HepG2 (cell line): ENCODE measurements around the gene WSB1. TPM values are rescaled to one million over a fixed set of nuclear protein-coding genes. Genes with fewer than 3 reads are reported as not detected.
"Not testable (repeated sequence)": the region's sequence is repeated elsewhere in the genome, so short reads cannot be mapped to it uniquely, and the experiment has no call there.

Experiments
- ATAC-seq: fragments of 200-7000 bp; cut with Tn5 transposase; 3 replicates; pipeline ENCODE4 v1.9.1; 2020; ENCODE audit warnings: mild to moderate bottlenecking, moderate library complexity
- BruUV-seq: library from RNA; stranded (reverse); fragments of 400-500 nt; replicated peaks from 2 replicates; lab custom pipeline; 2021; lab: Mats Ljungman, UMichigan
- CTCF ChIA-PET: fragments of 300-600 bp; formaldehyde crosslinking; extraction: SDS; loops from one replicate; lab custom pipeline; 2021; ENCODE audit warnings: low total read pairs, inconsistent platforms, low intra/inter-chr PET ratio; lab: Yijun Ruan, JAX
- POLR2A ChIA-PET: fragments of 350-600 bp; sonication (Branson Sonifier 250); formaldehyde crosslinking; loops from one replicate; lab custom pipeline; 2020; ENCODE audit warnings: antibody characterized with exemption, inconsistent platforms; lab: Yijun Ruan, JAX
- DNase-seq: peaks from one replicate; pipeline ENCODE4 v3.0.0-alpha.2; 2015; ENCODE audit warnings: low spot score
- FAIRE-seq: peaks from 3 replicates; lab custom pipeline; 2011; peaks lifted over from hg19 to GRCh38; lab: Jason Lieb, UNC
- H2AFZ ChIP-seq: one replicate; pipeline ENCODE4 v1.6.1; 2011; ENCODE audit warnings: low read length, inconsistent platforms
- H3K27ac ChIP-seq: fragments of 300-600 bp; 3 replicates; pipeline ENCODE4 v1.8.0; 2011; ENCODE audit warnings: mixed run types, mild to moderate bottlenecking, mixed read lengths, low read length, inconsistent platforms; ENCODE audit not compliant: insufficient read depth; ENCODE audit errors: extremely low read length
- H3K27me3 ChIP-seq, 2 experiments: fragments of 200-600 bp in 1 of 2; 2 replicates in 1 of 2; 3 replicates in 1 of 2; pipeline versions ENCODE4 v1.6.0 to v1.8.0; 2011; ENCODE audit warnings: low read length in 2 of 2, mild to moderate bottlenecking in 2 of 2, moderate library complexity in 2 of 2, inconsistent platforms in 1 of 2; ENCODE audit not compliant: insufficient read depth in 2 of 2, control insufficient read depth in 1 of 2
- H3K36me3 ChIP-seq, 2 experiments: fragments of 200-600 bp in 1 of 2; replicated peaks in 1 of 2; 2 replicates in 1 of 2; 3 replicates in 1 of 2; pipeline versions ENCODE4 v1.5.1 to v1.8.0; 2011; ENCODE audit warnings: low read length in 2 of 2, inconsistent platforms in 1 of 2; ENCODE audit not compliant: insufficient read depth in 2 of 2, control insufficient read depth in 1 of 2
- H3K4me1 ChIP-seq: 2 replicates; pipeline ENCODE4 v1.5.1; 2012; ENCODE audit warnings: low read length, inconsistent platforms; ENCODE audit not compliant: insufficient read depth
- H3K4me2 ChIP-seq: 2 replicates; pipeline ENCODE4 v1.6.0; 2011; ENCODE audit warnings: low read depth, low read length, inconsistent platforms
- H3K4me3 ChIP-seq, 3 experiments: fragments of 200-600 bp in 1 of 3; sonication (generic), shearing (Covaris generic) in 1 of 3; replicated peaks in 1 of 3; 2 replicates each; pipeline ENCODE4 v1.5.1; 2011 to 2016; ENCODE audit warnings: low read length in 3 of 3, inconsistent platforms in 2 of 3, low read depth in 2 of 3, mild to moderate bottlenecking in 2 of 3, control low read depth in 1 of 3, mixed read lengths in 1 of 3; ENCODE audit not compliant: insufficient read depth in 1 of 3
- H3K79me2 ChIP-seq: one replicate; pipeline ENCODE4 v1.6.1; 2011; ENCODE audit warnings: low read length, inconsistent platforms; ENCODE audit not compliant: insufficient read depth
- H3K9ac ChIP-seq: 2 replicates; pipeline ENCODE4 v1.6.0; 2011; ENCODE audit warnings: mild to moderate bottlenecking, low read depth, low read length, inconsistent platforms; ENCODE audit not compliant: insufficient read depth
- H3K9me3 ChIP-seq: 2 replicates; pipeline ENCODE4 v1.5.1; 2012; ENCODE audit warnings: mild to moderate bottlenecking, low read length
- H4K20me1 ChIP-seq: 2 replicates; pipeline ENCODE4 v1.6.0; 2011; ENCODE audit warnings: inconsistent platforms, mild to moderate bottlenecking, low read length, moderate library complexity; ENCODE audit not compliant: insufficient read depth
- ATAD3A ChIP-seq: sonication (generic); formaldehyde crosslinking; IDR thresholded peaks from 2 replicates; pipeline ENCODE4 v1.4.0; 2020; ENCODE audit warnings: missing genetic modification reagents
- CEBPB ChIP-seq: IDR thresholded peaks from 2 replicates; pipeline ENCODE4 v1.6.1; 2011; ENCODE audit warnings: low read depth, low read length, improper control_type of control experiment, borderline replicate concordance
- KDM3A ChIP-seq: IDR thresholded peaks from 2 replicates; pipeline ENCODE4 v1.6.1; 2018; ENCODE audit warnings: low read depth, missing compliant biosample characterization
- MNT ChIP-seq: fragments of 450-650 bp; IDR thresholded peaks from 2 replicates; pipeline ENCODE4 v1.6.1; 2016
- SIN3A ChIP-seq: IDR thresholded peaks from 2 replicates; pipeline ENCODE4 v1.6.1; 2011; ENCODE audit warnings: low read depth, mild to moderate bottlenecking, control low read depth, low read length, borderline replicate concordance
- ZNF253 ChIP-seq: sonication (generic); formaldehyde crosslinking; IDR thresholded peaks from 2 replicates; pipeline ENCODE4 v1.8.0; 2022; ENCODE audit warnings: mild to moderate bottlenecking, missing genetic modification reagents, borderline replicate concordance
- ZNF34 ChIP-seq: sonication (generic); formaldehyde crosslinking; IDR thresholded peaks from 2 replicates; pipeline ENCODE4 v1.4.0; 2020; ENCODE audit warnings: mild to moderate bottlenecking, missing genetic modification reagents, borderline replicate concordance
- WGBS: methylation state at CpG from one replicate; pipeline ENCODE4 v1.1.6; 2017; ENCODE audit warnings: low lambda C conversion rate; 5-methylcytosine and 5-hydroxymethylcytosine counted together
- in situ Hi-C: cut with HindIII; loops from 2 replicates; pipeline ENCODE4 v1.10.0; 2017; ENCODE audit warnings: low pct_unique_long_range_greater_than_20kb; ENCODE audit not compliant: extremely low pct_ligation_motif_present
- intact Hi-C: fragments of 100-400 bp; cut with micrococcal nuclease; formaldehyde crosslinking; loops from one replicate; pipeline ENCODE4 v1.10.0; 2022; ENCODE audit not compliant: unreplicated experiment
- polyA plus RNA-seq, 8 experiments: library from polyadenylated mRNA; depleted of rRNA in 3 of 8; stranded (reverse) in 7 of 8; unstranded in 1 of 8; fragments of >200 nt; fragmentation: Illumina TruSeq in 4 of 8; extraction: Trizol in 4 of 8; gene quantifications; 2 replicates each; pipeline versions ENCODE4 v1.2.1 to v1.2.3, GENCODE V29; 2011 to 2016; ENCODE audit warnings: low read depth in 4 of 8, missing spikeins in 1 of 8, mixed read lengths in 1 of 8; ENCODE audit not compliant: insufficient read depth in 1 of 8
- total RNA-seq, 5 experiments: library from RNA; depleted of rRNA; stranded (reverse); fragments of >200 nt; fragmentation: Illumina TruSeq; extraction: Trizol; gene quantifications; 2 replicates each; pipeline ENCODE4 v1.2.3, GENCODE V29; 2016; ENCODE audit warnings: low read depth in 1 of 5
- TF ChIP-seq, protein P1 (sequence below): sonication (generic); formaldehyde crosslinking; IDR thresholded peaks from 2 replicates; pipeline ENCODE4 v1.5.1; 2020; ENCODE audit warnings: mild to moderate bottlenecking, missing genetic modification reagents, moderate library complexity
- TF ChIP-seq, protein P2 (sequence below), 2 experiments: sonication (generic) in 1 of 2; formaldehyde crosslinking in 1 of 2; IDR thresholded peaks; 2 replicates each; pipeline versions ENCODE4 v1.5.1 to v1.6.1; 2011 to 2020; ENCODE audit warnings: borderline replicate concordance in 1 of 2, low read depth in 1 of 2, low read length in 1 of 2, mild to moderate bottlenecking in 1 of 2, missing genetic modification reagents in 1 of 2, moderate library complexity in 1 of 2

The WSB1 gene
- total and polyA plus RNA-seq, 2 of the 13 experiments (the other 11 are each of a cell fraction or from before 2014, with no cell fraction given), result 81.3 to 294 TPM

GRCh38 chr17:27247958-27248342, 46.0 kb upstream of the WSB1 start (continued):
- TF ChIP-seq ZNF253 (CRISPR knock-in tag) (no peak), ZNF34 (no peak), ATAD3A (CRISPR knock-in tag) (no peak), CEBPB (no peak), SIN3A (no peak), MNT (no peak), KDM3A (CRISPR knock-in tag) (no peak)
- TF ChIP-seq, protein P1, sequence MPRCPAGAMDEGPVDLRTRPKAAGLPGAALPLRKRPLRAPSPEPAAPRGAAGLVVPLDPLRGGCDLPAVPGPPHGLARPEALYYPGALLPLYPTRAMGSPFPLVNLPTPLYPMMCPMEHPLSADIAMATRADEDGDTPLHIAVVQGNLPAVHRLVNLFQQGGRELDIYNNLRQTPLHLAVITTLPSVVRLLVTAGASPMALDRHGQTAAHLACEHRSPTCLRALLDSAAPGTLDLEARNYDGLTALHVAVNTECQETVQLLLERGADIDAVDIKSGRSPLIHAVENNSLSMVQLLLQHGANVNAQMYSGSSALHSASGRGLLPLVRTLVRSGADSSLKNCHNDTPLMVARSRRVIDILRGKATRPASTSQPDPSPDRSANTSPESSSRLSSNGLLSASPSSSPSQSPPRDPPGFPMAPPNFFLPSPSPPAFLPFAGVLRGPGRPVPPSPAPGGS (CRISPR knock-in tag), result no peak
- TF ChIP-seq, protein P2, sequence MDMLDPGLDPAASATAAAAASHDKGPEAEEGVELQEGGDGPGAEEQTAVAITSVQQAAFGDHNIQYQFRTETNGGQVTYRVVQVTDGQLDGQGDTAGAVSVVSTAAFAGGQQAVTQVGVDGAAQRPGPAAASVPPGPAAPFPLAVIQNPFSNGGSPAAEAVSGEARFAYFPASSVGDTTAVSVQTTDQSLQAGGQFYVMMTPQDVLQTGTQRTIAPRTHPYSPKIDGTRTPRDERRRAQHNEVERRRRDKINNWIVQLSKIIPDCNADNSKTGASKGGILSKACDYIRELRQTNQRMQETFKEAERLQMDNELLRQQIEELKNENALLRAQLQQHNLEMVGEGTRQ (IDR thresholded peaks at IDR 0.05; ENCODE audit: low read depth, low read length), result no peak
- TF ChIP-seq, protein P2 (CRISPR knock-in tag; IDR thresholded peaks at IDR 0.05; ENCODE audit: borderline replicate concordance), result no peak

GRCh38 chr17:27250791-27251190, 43.1 kb upstream of the WSB1 start:
- in situ Hi-C loops, H3K27me3 ChIP-seq, H4K20me1 ChIP-seq, CTCF ChIA-PET, intact Hi-C loops, H3K4me2 ChIP-seq, H3K79me2 ChIP-seq, H3K4me3 ChIP-seq, H3K9me3 ChIP-seq, H3K9ac ChIP-seq, H3K36me3 ChIP-seq, ATAC-seq, BruUV-seq, POLR2A ChIA-PET, DNase-seq, FAIRE-seq, H2AFZ ChIP-seq, H3K27ac ChIP-seq: not testable (repeated sequence)
- WGBS, result 30% methylated on average over 1 of the region's 1 CpG
- peaks cover 22% of the 10 kb centered on the region for H3K4me1 ChIP-seq

- H3K27ac ChIP-seq, POLR2A ChIA-PET, H3K4me2 ChIP-seq, H3K4me3 ChIP-seq, H2AFZ ChIP-seq, ATAC-seq, H3K9me3 ChIP-seq, BruUV-seq, intact Hi-C loops, DNase-seq, H3K27me3 ChIP-seq, in situ Hi-C loops, H3K79me2 ChIP-seq, CTCF ChIA-PET, H3K36me3 ChIP-seq, H4K20me1 ChIP-seq, H3K9ac ChIP-seq, FAIRE-seq: not testable (repeated sequence)
- 50% methylated on average over 4 of the region's 4 CpGs for WGBS
- peaks cover 27% of the 10 kb centered on the region for H3K4me1 ChIP-seq
Measured at GRCh38 chr17:27254802-27255201, 39.1 kb upstream of the WSB1 start.
